GM19395 (cell line): ENCODE measurements around the gene BST2.
"Not testable (repeated sequence)": the region's sequence is repeated elsewhere in the genome, so short reads cannot be mapped to it uniquely, and the experiment has no call there.

ENCODE experiments used
- ATAC-seq: cut with Tn5 transposase; IDR thresholded peaks from one replicate; pipeline ENCODE4 v1.9.1; 2021; ENCODE audit warnings: mild to moderate bottlenecking, moderate library complexity; ENCODE audit not compliant: unreplicated experiment

BST2 gene

DNA sequence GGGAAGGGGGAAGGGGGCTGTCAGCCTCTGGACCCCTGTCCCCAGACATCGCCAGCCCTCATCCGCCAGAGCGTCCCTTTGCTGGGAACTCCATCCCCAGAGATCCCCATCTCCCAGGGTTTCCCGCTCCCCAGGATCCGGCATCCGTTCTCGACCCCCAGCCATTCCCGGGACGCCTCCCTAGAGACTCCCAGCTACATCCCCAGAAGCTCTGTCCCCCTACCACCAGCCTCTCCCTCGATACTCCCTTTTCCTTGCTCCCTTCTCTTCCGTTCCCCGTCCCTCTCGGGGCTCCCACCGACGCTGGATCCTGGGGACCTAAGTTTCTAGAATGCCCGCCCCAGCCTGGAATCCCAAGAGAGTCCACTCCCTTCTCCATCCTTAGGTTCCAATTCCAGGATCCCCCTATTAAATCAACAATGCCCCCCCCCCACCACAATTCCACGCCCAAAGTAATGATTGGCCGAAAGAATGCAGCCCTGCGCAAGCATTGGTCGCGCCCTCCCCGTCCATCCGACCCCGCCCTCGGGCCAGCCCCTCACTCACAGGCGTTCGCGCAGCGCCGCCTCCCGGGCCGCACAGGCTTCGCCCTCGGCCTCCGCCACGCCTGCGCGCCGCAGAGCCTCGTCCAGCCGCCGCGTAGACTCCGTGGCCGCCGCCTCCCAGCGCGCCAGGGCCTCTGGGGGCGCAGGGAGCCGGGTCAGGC lies 14.6 kb downstream of the BST2 start:
- ATAC-seq: peak; percentile 83

GRCh38 chr19:17389957-17390664 lies 15.3 kb downstream of the BST2 start:
- no peak for ATAC-seq

- ATAC-seq: no peak
Measured at GRCh38 chr19:17389288-17389687, 16.1 kb downstream of the BST2 start.

DNA sequence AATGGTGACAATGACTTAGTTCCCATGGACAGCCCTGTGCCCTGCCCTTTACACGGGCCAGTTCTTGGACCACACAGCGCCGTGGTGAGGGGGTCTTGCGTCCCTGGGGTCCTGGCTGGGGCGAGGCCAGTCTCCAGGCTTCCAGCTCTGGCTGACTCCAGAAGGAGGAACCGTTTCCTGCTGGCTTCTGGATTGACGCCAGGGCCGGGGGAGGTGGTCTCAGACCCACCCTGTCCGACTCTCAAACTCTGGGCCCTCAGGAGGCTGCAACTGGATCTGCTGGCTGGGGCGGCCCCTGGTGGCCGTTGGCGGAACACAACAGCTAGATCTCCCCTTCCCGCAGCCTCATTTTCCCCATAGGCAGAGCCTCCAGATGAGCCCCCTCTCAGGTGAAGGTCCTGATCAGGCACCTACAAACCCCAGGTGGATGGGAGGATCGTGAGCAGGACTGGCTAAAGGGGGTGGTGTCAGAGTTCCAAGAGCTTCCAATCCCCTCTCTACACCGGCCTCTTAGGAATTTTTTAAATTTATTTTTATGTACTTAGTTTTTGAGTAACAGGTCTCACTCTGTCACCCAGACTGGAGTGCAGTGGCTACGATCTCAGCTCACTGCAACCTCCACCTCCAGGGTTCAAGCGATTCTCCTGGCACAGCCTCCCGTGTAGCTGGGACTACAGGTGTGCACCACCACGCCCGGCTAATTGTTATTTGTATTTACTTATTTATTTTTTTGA lies 19.4 kb downstream of the BST2 start:
- ATAC-seq: no peak

DNA sequence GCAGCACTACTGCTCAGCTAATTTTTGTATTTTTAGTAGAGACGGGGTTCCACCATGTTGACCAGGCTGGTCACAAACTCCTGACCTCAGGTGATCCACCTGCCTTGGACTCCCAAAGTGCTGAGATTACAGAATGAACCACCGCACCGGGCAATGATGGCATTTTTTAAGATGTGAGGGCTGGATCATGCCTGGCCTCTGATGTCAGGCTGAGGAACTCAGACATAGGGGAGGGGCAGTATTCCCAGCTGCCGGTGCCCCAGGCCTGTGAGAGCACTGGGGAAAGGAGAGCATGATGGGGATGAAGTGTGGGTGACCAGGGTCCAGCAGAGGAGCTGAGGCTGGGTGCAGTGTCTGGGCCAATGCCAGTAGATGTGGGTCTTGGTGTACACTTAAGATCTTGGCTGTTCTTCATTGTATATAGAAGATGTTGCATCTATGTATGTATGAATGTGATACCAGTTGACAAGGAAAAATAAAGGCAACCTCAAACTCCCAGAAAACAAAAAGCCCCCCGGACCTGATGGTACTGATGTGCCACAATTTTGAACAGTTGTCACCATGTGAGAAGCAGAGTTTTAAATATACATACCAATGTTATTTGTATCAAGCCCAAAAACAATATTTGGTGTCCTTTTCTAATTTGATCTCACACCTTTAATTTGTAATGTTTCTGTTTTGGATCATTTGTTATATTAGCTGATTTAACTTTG lies 24.8 kb downstream of the BST2 start:
- ATAC-seq: no peak

- ATAC-seq: no peak
Measured at GRCh38 chr19:17379221-17379631, 26.2 kb downstream of the BST2 start.

DNA sequence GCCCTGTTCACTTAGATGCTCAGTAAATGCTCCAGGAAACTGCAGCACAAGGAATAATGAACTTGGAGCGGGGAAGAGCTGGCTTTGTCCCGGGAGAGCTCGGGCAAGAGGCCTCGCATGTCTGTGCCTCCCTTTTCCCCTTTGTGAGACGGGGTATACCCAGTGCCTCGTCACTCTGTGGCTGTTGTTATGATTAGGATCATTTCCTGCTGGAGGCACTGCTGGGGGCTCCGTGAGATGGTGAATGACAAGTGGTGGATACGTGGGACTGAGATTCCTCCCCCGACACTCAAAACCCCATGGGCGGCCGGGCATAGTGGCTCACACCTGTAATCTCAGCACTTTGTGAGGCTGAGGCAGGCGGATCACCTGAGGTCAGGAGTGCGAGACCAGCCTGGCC lies 27.2 kb downstream of the BST2 start:
- no peak for ATAC-seq

- ATAC-seq: no peak
Measured at GRCh38 chr19:17376935-17377600, 28.4 kb downstream of the BST2 start, which contains the start of gene PLVAP. PLVAP (minus strand) TSS chr19:17377342; CDS start chr19:17377288, 54 bp downstream.

DNA sequence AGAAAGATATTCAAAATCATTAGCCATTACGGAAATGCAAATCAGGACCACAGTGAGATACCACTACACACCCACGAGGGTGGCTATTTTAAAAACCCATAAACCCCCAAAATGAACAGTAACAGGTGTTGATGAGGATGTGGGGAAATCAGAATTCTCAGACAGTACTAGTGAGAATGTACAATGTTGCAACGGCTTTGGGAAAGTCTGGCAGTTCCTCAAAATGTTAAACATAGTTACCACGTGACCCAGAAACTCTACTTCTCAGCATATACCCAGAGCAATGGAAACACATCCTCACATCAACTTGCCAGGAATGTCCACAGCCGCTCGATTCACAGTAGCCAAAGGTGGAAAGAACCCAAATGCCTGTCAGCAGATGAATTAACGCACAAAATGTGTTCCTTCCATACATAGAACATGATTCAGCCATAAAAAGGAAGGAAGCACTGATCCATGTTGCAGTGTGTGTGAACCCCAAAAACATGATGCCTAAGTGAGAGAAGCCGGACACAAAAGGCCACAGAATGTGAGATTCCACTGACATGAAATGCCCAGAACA lies 35.3 kb downstream of the BST2 start:
- peak; percentile 86 for ATAC-seq

DNA sequence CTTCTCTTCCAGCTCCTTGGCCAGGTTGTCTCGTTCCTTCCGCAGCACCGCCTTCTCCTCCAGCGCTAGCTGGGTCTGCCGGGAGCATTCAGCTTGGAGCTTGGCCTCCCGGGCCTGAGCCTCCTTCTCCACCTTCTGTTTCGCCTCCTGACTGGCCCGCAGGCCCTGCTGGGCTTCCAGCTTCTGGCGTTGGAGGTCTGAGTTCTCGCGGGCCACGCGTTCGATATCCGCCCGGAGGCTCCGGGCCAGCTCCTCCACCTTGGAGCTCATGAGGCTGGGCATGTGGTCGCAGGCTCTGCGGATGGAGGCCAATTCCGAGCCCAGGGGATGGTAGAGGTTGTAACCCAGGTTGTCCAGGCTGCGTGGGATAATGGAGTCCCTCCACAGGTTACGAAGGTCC lies 40.1 kb downstream of the BST2 start:
- no peak for ATAC-seq

GRCh38 chr19:17363852-17364605 lies 41.4 kb downstream of the BST2 start:
- ATAC-seq: not testable (repeated sequence)

- no peak for ATAC-seq
Measured at GRCh38 chr19:17359905-17360800, 45.3 kb downstream of the BST2 start.

GRCh38 chr19:17358395-17358794 lies 47.0 kb downstream of the BST2 start:
- no peak for ATAC-seq

DNA sequence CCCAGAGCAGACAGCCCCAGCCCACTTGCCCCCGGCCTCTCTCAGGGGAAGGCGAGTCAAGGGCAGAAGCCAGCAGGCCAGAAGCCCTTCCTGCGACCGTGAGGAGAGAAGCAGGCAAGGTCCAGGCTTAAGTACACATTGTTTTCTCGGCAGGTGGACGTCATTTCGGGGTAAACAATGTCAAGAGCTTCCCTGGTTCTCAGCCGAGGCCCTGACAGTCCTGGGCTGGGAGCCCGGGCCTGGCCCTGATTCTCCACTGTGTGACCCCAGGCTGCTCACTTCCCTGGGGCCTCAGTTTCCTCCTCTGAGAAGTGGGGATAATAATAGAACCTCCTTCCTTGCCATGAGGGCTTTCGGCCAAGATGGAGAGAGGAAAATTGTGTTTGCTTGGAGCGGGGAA lies 47.7 kb downstream of the BST2 start:
- ATAC-seq: no peak

DNA sequence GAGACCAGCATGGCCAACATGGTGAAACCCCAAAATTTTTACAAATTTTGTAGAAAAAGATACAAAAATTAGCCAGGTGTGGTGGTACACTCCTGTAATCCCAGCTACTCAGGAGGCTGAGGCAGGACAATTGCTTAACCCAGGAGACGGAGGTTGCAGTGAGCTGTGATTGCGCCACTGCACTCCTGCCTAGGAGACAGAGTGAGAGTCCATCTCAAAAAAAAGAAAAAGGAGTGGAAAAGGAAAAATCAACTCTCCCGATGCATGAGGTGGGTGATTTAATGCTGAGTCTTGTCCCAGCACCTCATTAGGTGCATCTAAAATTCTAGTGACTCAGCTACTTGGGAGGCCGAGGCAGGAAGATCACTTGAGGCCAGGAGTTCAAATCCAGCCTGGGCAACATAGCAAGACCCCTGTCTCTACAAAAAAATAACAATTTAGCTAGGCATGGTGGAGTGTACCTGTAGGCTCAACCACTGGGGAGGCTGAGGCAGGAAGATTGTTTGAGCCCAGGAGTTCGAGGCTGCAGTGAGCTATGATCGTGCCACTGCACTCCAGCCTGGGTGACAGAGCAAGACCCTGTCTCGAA lies 48.3 kb downstream of the BST2 start:
- no peak for ATAC-seq

- no peak for ATAC-seq
Measured at GRCh38 chr19:17353386-17353785, 52.0 kb downstream of the BST2 start.
